ENCODE data around the gene SNX3.

Gene SNX3

DNA sequence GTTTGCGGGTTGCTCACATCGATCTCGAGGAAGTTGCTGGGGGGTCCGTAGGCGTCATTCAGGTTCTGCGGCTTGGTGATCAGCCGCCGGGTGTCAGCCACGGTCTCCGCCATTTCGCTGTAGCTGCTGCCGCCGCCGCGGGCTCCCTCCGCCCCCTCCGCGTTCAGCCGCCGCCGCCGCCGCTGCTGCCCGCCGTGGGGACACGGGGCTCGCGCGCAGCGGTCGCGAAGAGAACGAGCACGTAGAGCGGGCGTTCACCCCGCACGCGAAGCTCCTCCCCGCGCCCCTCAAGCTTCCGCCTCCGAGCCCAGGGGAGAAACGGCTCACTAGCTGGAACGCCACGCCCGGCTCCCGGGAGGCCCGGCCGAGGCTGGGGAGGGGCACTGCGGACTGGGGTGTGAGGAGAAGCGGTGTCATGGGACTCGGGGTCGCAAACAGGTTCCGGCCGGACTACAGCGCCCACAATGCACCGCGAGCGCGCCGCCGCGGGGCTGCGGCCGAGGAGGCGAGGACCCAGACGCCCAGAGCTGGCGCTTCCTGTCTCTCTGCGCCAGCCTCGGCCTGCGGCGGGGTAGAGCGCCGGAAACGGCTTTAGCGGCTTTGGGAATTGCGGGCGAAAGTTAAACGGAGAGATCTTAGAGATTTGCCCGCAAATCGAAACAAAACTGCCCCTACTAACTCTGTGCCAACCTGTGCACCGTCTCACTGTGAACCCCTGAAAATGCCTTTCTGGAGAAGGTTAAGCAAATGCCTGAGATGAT is at the start of gene SNX3:
SNX3 (minus strand) TSS at position 232 of the 761 bp plus-strand sequence; CDS start at position 113, 119 bp downstream.
- TF ChIP-seq, protein P1, sequence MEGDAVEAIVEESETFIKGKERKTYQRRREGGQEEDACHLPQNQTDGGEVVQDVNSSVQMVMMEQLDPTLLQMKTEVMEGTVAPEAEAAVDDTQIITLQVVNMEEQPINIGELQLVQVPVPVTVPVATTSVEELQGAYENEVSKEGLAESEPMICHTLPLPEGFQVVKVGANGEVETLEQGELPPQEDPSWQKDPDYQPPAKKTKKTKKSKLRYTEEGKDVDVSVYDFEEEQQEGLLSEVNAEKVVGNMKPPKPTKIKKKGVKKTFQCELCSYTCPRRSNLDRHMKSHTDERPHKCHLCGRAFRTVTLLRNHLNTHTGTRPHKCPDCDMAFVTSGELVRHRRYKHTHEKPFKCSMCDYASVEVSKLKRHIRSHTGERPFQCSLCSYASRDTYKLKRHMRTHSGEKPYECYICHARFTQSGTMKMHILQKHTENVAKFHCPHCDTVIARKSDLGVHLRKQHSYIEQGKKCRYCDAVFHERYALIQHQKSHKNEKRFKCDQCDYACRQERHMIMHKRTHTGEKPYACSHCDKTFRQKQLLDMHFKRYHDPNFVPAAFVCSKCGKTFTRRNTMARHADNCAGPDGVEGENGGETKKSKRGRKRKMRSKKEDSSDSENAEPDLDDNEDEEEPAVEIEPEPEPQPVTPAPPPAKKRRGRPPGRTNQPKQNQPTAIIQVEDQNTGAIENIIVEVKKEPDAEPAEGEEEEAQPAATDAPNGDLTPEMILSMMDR (IDR thresholded peaks at IDR 0.05), result no peak

DNA sequence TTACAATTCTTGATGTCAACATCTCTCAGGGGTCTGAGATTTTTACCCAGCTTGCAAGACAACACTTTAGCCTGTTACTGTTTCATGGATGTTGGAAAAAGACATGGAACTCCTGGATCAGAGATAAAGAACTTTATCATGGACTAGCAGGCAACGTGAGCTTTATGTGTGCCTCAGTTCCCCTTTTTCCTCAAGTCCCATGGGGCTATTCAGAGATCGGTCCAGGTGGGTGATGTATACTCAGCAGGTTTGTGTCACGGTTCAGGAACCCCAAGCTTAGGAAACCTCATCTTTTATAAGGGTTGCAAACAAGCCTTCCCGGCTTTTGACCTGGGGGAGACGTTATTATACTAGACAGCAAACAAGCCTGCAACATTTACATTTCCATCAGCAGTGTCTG is 49.0 kb upstream of the SNX3 start:
- TF ChIP-seq, protein P1 (IDR thresholded peaks at IDR 0.05), result no peak

- TF ChIP-seq, protein P1 (IDR thresholded peaks at IDR 0.05), result no peak
These were observed 43.8 kb upstream of the SNX3 start for GRCh38 chr6:108304646-108305045.

DNA sequence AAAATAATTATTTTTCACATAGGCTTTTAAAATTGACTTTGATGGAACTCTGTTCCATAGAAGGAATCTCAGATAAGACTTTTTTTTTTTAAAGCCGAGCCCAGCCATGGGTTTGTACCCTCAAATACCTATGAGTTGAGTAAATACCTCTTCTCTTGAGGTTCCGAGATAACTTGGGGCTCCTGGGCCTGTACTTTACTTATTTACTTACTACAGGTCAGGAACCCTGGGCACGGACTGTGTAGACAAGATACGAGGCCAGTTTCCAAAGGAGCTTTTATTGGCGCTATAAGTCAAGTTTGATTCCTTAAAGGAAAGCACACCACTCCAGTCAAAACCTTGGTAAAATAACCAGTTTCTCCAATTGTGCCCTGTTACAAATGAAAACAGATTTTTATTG is 41.5 kb upstream of the SNX3 start:
- TF ChIP-seq, protein P1 (IDR thresholded peaks at IDR 0.05), result no peak

- TF ChIP-seq, protein P1 (IDR thresholded peaks at IDR 0.05), result no peak
These were observed 34.8 kb upstream of the SNX3 start for GRCh38 chr6:108295676-108296075.

GRCh38 chr6:108294727-108295625 is 34.1 kb upstream of the SNX3 start, which contains the start of gene AFG1L:
Gene AFG1L, plus strand, starts transcription at chr6:108295054. Its CDS starts 26 bp downstream, at chr6:108295080.
- TF ChIP-seq, protein P1 (IDR thresholded peaks at IDR 0.05), result no peak

GRCh38 chr6:108294297-108294726 is 33.5 kb upstream of the SNX3 start:
- TF ChIP-seq, protein P1 (IDR thresholded peaks at IDR 0.05), result no peak

Data from LNCAP (cell line).